Esophagus squamous epithelium (tissue), 5 donors: ENCODE data around the gene RHBDD3. TPM values are rescaled to one million over a fixed set of nuclear protein-coding genes. Genes with fewer than 3 reads are reported as not detected.
"Not testable (repeated sequence)": the region's sequence is repeated elsewhere in the genome, so short reads cannot be mapped to it uniquely, and the experiment has no call there.

ENCODE experiments used
- DNase-seq: peaks from one replicate; lab custom pipeline; 2025; lab: John Stamatoyannopoulos, UW
- H3K27ac ChIP-seq, 4 donors: fragments of 200-600 bp; sonication (generic); one replicate each; pipeline ENCODE4 v1.5.1; 2016 to 2019; ENCODE audit warnings: mild to moderate bottlenecking in 1 of 4
- H3K27me3 ChIP-seq, 4 donors: fragments of 200-600 bp; sonication (generic); 1 replicate in 3 of 4; 2 replicates in 1 of 4; pipeline versions ENCODE4 v1.5.1 to v1.6.0; 2017 to 2021; ENCODE audit warnings: antibody characterized with exemption in 1 of 4
- H3K36me3 ChIP-seq, 3 donors: fragments of 200-600 bp; sonication (generic); one replicate each; pipeline ENCODE4 v1.5.1; 2016 to 2019
- H3K4me1 ChIP-seq, 3 donors: fragments of 200-600 bp; sonication (generic); one replicate each; pipeline ENCODE4 v1.5.1; 2017 to 2019
- H3K4me3 ChIP-seq, 4 donors: fragments of 200-600 bp; sonication (generic); 1 replicate in 3 of 4; 2 replicates in 1 of 4; pipeline ENCODE4 v1.5.1; 2016 to 2019; ENCODE audit warnings: mild to moderate bottlenecking in 2 of 4, moderate library complexity in 1 of 4
- H3K9me3 ChIP-seq, 3 donors: fragments of 200-600 bp; sonication (generic); one replicate each; pipeline ENCODE4 v1.5.1; 2016 to 2019
- CTCF ChIP-seq, 6 experiments: fragments of 450-650 bp in 4 of 6; fragments of 200-600 bp in 2 of 6; sonication (generic) in 2 of 6; IDR thresholded peaks; one replicate each; pipeline ENCODE4 v1.5.1; 2016 to 2019; ENCODE audit warnings: antibody characterized with exemption in 6 of 6, mild to moderate bottlenecking in 4 of 6, moderate library complexity in 4 of 6
- POLR2A ChIP-seq, 4 donors: fragments of 450-650 bp; IDR thresholded peaks; one replicate each; pipeline ENCODE4 v1.6.1; 2017; ENCODE audit warnings: antibody characterized with exemption in 4 of 4, mild to moderate bottlenecking in 4 of 4, moderate library complexity in 3 of 4
- WGBS, 2 donors: methylation state at CpG; one replicate each; pipeline ENCODE4 v1.1.5; 2018; 5-methylcytosine and 5-hydroxymethylcytosine counted together
- intact Hi-C: fragments of 100-400 bp; cut with DNase I; formaldehyde crosslinking; loops from one replicate; pipeline ENCODE4 v1.15.0; 2022
- total RNA-seq, 4 donors: library from RNA; depleted of rRNA; stranded (reverse); fragments of >200 nt; gene quantifications; one replicate each; pipeline ENCODE4 v1.1.0, GENCODE V29; 2016
- donor health status: DM: yes; HTN: yes; CAD: no.

RHBDD3 gene
- total RNA-seq, 4 donors from 2014 or later = 14.3 to 28.2 (median 20.1) TPM

- intact Hi-C loops = no loop called here
- Histone ChIP-seq H3K4me1 (no peaks in the 10 kb centered on the region), H3K9me3 (no peaks in the 10 kb centered on the region), H3K27me3 (no peaks in the 10 kb centered on the region), H3K36me3 (peaks cover 0 to 7% (median 0%) of the 10 kb centered on the region in 3 donors), H3K27ac (no peak overlapping the region), H3K4me3 (no peak overlapping the region)
- TF ChIP-seq CTCF (IDR thresholded peaks at IDR 0.05) = no peak
- no peak for TF ChIP-seq POLR2A (IDR thresholded peaks at IDR 0.05)
- DNase-seq = no peak
- 30% methylated on average over 2 of the region's 4 CpGs; no CpG with 5 or more reads in 1 of the 2 donors for WGBS, 2 donors
Observed at GRCh38 chr22:29254286-29254660, 13.5 kb downstream of the RHBDD3 start.

DNA sequence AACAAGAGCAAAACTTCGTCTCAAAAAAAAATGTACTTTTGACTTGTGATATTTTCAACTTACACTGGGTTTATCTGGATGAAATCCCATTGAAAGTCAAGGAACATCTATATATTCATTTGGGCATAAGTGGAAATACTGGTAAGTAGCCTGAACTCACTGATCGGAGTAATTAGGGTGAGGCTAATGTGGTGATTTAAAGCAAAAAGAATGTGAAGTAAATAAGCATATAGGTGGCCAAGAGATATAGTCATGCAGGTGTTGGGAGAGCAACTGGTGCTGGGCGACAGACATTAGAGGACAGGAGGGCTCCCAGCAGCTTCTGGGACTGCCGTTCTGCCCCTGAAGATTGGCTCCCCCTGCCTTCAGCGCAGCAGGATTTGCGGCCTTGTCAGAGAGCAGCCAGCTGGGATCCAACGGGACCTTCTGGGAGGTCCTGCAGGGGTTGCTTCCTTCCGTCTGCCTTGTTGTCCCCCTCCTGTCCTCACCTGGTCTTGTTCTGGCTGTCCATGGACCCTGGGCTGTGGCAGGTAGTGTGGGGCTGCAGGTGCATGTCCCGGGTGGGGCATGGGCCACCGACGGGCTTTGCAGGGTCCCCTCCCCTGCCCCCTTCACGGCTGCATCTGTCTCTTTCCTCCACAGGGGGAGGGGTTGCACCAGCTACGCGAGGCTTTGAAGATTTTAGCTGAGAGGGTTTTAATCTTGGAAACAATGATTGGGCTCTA, 14.1 kb downstream of the RHBDD3 start:
- Histone ChIP-seq H3K9me3 (no peaks in the 10 kb centered on the region), H3K4me1 (no peaks in the 10 kb centered on the region), H3K36me3 (peaks cover 0 to 1% (median 0%) of the 10 kb centered on the region in 3 donors), H3K4me3 (no peak overlapping the region), H3K27ac (no peak overlapping the region), H3K27me3 (no peaks in the 10 kb centered on the region)
- TF ChIP-seq CTCF (IDR thresholded peaks at IDR 0.05) (no peak), POLR2A (IDR thresholded peaks at IDR 0.05) (no peak)
- no peak for DNase-seq
- 80 to 81% methylated on average over 4 to 6 of the region's 14 CpGs for WGBS, 2 donors
- intact Hi-C loops = no loop called here

DNA sequence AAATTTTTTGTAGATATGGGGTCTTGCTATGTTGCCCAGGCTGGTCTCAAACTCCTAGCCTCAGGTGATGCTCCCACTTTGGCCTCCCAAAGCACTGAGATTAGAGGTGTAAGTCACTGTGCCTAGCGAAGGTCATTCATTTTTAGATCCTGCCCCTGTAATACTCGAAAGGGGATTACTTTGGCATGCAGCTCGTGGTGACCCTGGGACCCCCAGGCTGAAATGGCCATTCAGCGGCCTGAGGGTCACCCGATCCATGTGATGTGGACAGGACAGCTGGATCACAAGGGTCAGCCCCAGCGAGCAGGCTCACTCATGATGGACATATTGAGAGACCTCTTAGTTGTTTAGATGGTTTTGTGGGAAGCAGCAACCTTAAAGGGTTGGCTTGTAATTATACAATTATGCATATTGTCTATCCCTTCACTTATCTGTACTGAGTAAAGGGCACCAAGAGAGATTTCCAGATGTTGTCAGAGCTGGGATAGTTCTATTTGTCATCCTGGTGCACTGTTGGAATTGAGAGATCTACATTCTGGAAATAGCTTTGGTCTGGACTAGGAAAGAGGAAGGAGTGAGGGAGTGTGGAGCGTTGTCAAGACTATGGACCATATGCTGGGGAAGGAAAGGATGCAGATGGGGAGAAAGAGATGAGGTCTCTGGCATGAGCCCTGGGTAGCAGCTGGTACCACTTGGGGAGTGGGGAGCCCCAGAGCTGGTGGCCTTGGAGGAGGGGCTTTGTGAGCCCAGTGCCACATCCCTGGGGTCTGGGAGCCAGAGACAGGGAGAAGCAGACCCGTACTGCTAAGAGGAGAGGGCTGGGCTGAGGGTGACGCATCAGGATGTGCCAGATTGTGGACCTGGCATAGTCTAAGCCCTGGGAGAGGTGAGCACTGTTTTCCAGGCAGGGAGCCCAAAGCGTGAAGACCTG, 15.5 kb downstream of the RHBDD3 start:
- 86 to 91% methylated on average over 7 to 10 of the region's 10 CpGs for WGBS, 2 donors
- no peak overlapping the region for H3K27ac ChIP-seq
- TF ChIP-seq CTCF (IDR thresholded peaks at IDR 0.05) = no peak
- TF ChIP-seq POLR2A (IDR thresholded peaks at IDR 0.05) = no peak
- no peak overlapping the region for H3K4me3 ChIP-seq
- no peaks in the 10 kb centered on the region for H3K27me3 ChIP-seq
- no peaks in the 10 kb centered on the region for H3K9me3 ChIP-seq
- H3K4me1 ChIP-seq = no peaks in the 10 kb centered on the region
- DNase-seq = no peak
- no peaks in the 10 kb centered on the region for H3K36me3 ChIP-seq
- intact Hi-C loops = no loop called here

GRCh38 chr22:29251265-29251664, 16.5 kb downstream of the RHBDD3 start:
- no peak for TF ChIP-seq CTCF (IDR thresholded peaks at IDR 0.05)
- TF ChIP-seq POLR2A (IDR thresholded peaks at IDR 0.05) = no peak
- no peak overlapping the region for H3K27ac ChIP-seq
- H3K4me3 ChIP-seq = no peak overlapping the region
- intact Hi-C loops = no loop called here
- DNase-seq = no peak
- H3K27me3 ChIP-seq = no peaks in the 10 kb centered on the region
- no peaks in the 10 kb centered on the region for H3K9me3 ChIP-seq
- no peaks in the 10 kb centered on the region for H3K36me3 ChIP-seq
- WGBS, 2 donors = 75 to 90% methylated on average over 4 to 5 of the region's 5 CpGs
- no peaks in the 10 kb centered on the region for H3K4me1 ChIP-seq

DNA sequence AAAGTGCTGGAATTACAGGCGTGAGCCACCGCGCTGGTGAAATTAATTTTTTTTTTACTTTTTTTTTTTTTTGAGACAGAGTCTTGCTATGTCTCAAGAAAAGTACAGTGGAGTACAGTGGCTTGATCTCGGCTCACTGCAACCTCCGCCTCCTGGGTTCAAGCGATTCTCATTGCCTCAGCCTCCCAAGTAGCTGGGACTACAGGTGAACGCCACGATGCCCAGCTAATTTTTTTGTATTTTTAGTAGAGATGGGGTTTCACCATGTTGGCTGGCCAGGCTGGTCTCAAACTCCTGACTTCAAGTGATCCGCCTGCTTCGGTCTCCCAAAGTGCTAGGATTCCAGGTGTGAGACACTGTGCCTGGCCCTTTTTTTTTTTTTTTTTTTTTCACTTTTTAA, 19.9 kb downstream of the RHBDD3 start:
- DNase-seq, H3K9me3 ChIP-seq, intact Hi-C loops, H3K4me3 ChIP-seq, H3K27ac ChIP-seq, H3K36me3 ChIP-seq, H3K4me1 ChIP-seq, H3K27me3 ChIP-seq: not testable (repeated sequence)
- WGBS, 2 donors = 94 to 95% methylated on average over 7 to 10 of the region's 10 CpGs
